ENCODE data around the gene ZNF407. TPM values are rescaled to one million over a fixed set of nuclear protein-coding genes. Genes with fewer than 3 reads are reported as not detected.

Gene ZNF407
- total and polyA plus RNA-seq, 12 donors, result 2.5 to 14.9 (median 12.7) TPM

DNA sequence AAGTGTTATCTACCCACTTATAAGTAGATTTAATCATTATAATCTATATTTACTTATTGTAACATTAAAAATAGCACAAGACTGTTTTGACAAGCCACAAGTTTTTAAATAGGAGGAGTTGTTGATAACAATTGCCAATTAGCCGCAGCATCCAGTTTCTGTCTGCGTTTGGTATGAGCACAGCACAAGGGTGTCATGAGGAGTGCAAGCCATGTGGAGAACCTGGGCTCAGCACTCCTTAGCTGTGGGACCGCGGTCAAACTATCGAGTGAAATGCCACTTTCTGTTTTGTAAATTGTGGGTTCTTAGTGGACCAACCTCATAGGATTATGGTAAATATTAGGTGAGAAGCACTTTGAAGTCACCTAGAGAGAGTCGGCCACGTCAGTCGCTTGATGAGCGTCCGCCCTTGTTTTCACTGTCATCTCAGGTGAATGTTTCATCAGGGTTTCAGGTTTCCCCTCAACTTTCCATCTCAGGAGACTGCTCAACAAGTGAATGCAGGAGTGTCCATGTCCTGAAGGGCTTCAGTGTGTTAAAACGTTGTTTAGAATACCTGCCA, 294.5 kb downstream of the ZNF407 start:
- 73 to 81% methylated on average over 11 of the region's 11 CpGs for WGBS, 2 donors
- no peak overlapping the region for H3K27ac ChIP-seq
- ATAC-seq, result peak in 5 of 8 donors; percentile 53 to 82 (median 75)
- intact Hi-C loops (cut with DNase I), result loop anchor here in 3 of 10 donors (5.0 to 10.0 kb wide), 3 partner anchors 240 to 583 kb away; partner anchors contain the start of gene PTGR3 (in 1 of the 3)
- no peaks in the 10 kb centered on the region for H3K9me3 ChIP-seq
- TF ChIP-seq, protein P1, sequence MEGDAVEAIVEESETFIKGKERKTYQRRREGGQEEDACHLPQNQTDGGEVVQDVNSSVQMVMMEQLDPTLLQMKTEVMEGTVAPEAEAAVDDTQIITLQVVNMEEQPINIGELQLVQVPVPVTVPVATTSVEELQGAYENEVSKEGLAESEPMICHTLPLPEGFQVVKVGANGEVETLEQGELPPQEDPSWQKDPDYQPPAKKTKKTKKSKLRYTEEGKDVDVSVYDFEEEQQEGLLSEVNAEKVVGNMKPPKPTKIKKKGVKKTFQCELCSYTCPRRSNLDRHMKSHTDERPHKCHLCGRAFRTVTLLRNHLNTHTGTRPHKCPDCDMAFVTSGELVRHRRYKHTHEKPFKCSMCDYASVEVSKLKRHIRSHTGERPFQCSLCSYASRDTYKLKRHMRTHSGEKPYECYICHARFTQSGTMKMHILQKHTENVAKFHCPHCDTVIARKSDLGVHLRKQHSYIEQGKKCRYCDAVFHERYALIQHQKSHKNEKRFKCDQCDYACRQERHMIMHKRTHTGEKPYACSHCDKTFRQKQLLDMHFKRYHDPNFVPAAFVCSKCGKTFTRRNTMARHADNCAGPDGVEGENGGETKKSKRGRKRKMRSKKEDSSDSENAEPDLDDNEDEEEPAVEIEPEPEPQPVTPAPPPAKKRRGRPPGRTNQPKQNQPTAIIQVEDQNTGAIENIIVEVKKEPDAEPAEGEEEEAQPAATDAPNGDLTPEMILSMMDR (IDR thresholded peaks at IDR 0.05), result no peak
- DNase-seq, result no peak
- H3K36me3 ChIP-seq, result peaks cover 0 to 23% (median 6%) of the 10 kb centered on the region in 9 donors
- peaks cover 0 to 11% (median 0%) of the 10 kb centered on the region in 9 donors for H3K4me1 ChIP-seq
- H3K27me3 ChIP-seq, result no peaks in the 10 kb centered on the region
- no peak overlapping the region for H3K4me3 ChIP-seq

DNA sequence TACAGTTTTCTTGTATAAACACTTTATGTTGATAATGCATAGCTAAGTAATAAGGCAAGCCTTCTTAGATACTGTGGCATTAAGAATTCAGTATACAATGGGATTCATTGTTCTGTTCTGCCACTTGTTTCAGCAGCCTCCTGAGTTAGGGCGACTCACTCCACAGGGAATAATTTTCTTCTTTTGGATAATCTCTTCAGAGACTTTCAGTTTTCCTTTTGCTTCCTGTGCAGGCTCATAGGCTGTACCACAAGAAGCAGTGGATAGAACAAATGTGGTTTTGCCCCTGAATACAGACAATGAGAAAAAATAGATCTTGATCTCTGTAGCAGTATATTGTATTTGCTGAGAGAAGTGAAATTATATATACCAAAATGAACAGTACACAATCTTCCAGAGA, 298.0 kb downstream of the ZNF407 start:
- intact Hi-C loops (cut with DNase I), result loop anchor here in 3 of 10 donors (10.0 kb wide), 2 partner anchors 309 to 579 kb away; partner anchors contain the start of gene PTGR3 (in 1 of the 3)
- no peak for ATAC-seq
- no peak overlapping the region for H3K27ac ChIP-seq
- TF ChIP-seq, protein P1 (IDR thresholded peaks at IDR 0.05), result no peak
- H3K4me3 ChIP-seq, result no peak overlapping the region
- WGBS, 2 donors, result 53 to 55% methylated on average over 1 of the region's 1 CpG
- H3K9me3 ChIP-seq, result no peaks in the 10 kb centered on the region
- H3K27me3 ChIP-seq, result no peaks in the 10 kb centered on the region
- H3K36me3 ChIP-seq, result peaks cover 0 to 8% (median 0%) of the 10 kb centered on the region in 9 donors
- DNase-seq, result no peak
- peaks cover 0 to 26% (median 0%) of the 10 kb centered on the region in 9 donors for H3K4me1 ChIP-seq

DNA sequence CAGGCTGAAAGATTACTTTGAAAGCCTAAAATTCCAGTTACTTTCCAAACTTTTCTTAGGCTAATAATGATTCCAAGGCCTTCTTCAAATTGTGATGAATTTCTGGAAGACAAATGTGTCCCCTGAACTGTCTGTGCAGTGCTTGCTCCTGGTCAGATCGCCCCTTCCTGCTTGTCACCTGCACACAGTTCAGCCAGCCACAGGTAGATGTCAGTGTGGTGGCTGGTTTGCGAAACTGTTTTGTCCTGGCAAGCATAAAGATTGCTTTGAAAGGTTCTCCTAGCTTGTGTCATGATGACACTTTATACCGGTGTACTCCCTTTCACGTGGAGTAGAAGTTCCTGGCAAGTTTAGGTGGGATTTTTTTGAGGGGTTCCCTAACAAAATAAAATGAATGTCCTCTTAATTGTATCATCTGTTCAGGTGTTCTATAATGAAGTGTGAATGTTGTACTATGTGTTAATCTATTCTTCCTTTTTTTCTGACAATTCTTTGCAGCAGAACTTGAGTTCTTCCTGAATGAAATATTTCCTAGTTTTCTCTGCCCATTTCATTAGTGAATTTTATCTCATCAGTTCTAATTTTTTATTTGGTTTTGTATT, 298.8 kb downstream of the ZNF407 start:
- H3K4me1 ChIP-seq, result peaks cover 0 to 26% (median 0%) of the 10 kb centered on the region in 9 donors
- no peak overlapping the region for H3K4me3 ChIP-seq
- 34 to 48% methylated on average over 4 of the region's 4 CpGs for WGBS, 2 donors
- H3K36me3 ChIP-seq, result no peaks in the 10 kb centered on the region
- H3K27ac ChIP-seq, result no peak overlapping the region
- intact Hi-C loops (cut with DNase I), result loop anchor here in 3 of 10 donors (10.0 kb wide), 2 partner anchors 308 to 578 kb away; partner anchors contain the start of gene PTGR3 (in 1 of the 3)
- DNase-seq (peak in 1 of 2 donors; percentile 12), ATAC-seq (peak in 6 of 8 donors; percentile 58 to 86 (median 78))
- H3K9me3 ChIP-seq, result no peaks in the 10 kb centered on the region
- no peaks in the 10 kb centered on the region for H3K27me3 ChIP-seq
- TF ChIP-seq, protein P1 (IDR thresholded peaks at IDR 0.05), result peak in 8 of 9 donors; percentile 26 to 66 (median 58)

DNA sequence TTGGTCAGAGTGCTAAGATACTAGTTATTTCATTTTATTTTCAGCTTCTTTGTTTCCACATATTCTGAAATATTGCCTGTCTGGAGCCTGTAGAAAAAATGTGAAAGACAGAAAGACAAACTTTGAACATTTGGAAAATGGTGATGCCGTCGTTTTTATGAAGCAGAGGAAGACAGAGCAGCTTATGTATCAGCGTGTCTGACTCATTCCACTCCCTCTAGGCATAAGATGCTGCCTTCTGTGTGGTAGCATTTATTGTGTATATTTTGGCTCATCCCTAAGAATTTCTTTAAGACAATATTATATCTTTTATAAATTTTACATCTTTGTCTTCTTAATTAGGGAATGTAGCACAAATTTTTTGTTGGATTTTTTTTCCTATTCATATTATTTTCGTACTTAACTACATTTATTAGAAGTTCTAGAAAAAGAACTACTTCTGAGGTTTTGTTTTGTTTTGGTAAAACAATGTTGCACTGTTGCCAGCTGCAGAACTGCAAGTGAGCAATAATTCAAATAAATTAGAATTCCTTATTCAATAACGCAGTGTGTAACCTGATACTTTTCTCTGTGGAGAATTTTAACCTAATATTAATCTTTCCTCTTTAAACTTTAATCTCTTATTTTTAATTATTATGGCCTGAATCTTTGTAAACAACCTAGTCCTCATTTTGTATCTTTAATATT, 300.4 kb downstream of the ZNF407 start:
- TF ChIP-seq, protein P1 (IDR thresholded peaks at IDR 0.05), result no peak
- no peak for DNase-seq
- intact Hi-C loops (cut with DNase I), result loop anchor here in 3 of 10 donors (10.0 kb wide), 2 partner anchors 307 to 577 kb away; partner anchors contain the start of gene PTGR3 (in 1 of the 3)
- Histone ChIP-seq H3K36me3 (peaks cover 0 to 3% (median 0%) of the 10 kb centered on the region in 9 donors), H3K27me3 (no peaks in the 10 kb centered on the region), H3K9me3 (no peaks in the 10 kb centered on the region), H3K4me3 (no peak overlapping the region), H3K4me1 (peaks cover 0 to 26% (median 0%) of the 10 kb centered on the region in 9 donors), H3K27ac (no peak overlapping the region)
- no peak for ATAC-seq
- WGBS, 2 donors, result 79 to 80% methylated on average over 5 of the region's 5 CpGs
